Nephron progenitor cell (in vitro differentiated cells): ENCODE results near the gene SLC34A1.
A peak's percentile ranks its signal among the peaks of the same experiment; 100 is the strongest.

Experiments
- DNase-seq: peaks from one replicate; pipeline ENCODE4 v3.0.0; 2021
- H3K27ac Mint-ChIP-seq: 2 replicates; pipeline ENCODE4 v1.8.0; 2021; ENCODE audit warnings: mild to moderate bottlenecking, moderate library complexity, mixed read lengths
- H3K27me3 Mint-ChIP-seq: 2 replicates; pipeline ENCODE4 v1.8.0; 2021; ENCODE audit warnings: mild to moderate bottlenecking, low read depth, mixed read lengths; ENCODE audit not compliant: poor library complexity
- H3K36me3 Mint-ChIP-seq: 2 replicates; pipeline ENCODE4 v1.8.0; 2021; ENCODE audit warnings: low read depth, mixed read lengths
- H3K4me1 Mint-ChIP-seq: 2 replicates; pipeline ENCODE4 v1.8.0; 2021; ENCODE audit warnings: mixed read lengths
- H3K4me3 Mint-ChIP-seq: 2 replicates; pipeline ENCODE4 v1.8.0; 2021; ENCODE audit warnings: mild to moderate bottlenecking, moderate library complexity, mixed read lengths
- H3K9me3 Mint-ChIP-seq: 2 replicates; pipeline ENCODE4 v1.8.0; 2021; ENCODE audit warnings: mild to moderate bottlenecking, moderate library complexity, mixed read lengths
- TF ChIP-seq, protein P1 (sequence below): fragments of 200-600 bp; sonication (generic); IDR thresholded peaks from 2 replicates; pipeline ENCODE4 v1.5.0; 2021; ENCODE audit warnings: antibody characterized with exemption

Gene SLC34A1, protein sequence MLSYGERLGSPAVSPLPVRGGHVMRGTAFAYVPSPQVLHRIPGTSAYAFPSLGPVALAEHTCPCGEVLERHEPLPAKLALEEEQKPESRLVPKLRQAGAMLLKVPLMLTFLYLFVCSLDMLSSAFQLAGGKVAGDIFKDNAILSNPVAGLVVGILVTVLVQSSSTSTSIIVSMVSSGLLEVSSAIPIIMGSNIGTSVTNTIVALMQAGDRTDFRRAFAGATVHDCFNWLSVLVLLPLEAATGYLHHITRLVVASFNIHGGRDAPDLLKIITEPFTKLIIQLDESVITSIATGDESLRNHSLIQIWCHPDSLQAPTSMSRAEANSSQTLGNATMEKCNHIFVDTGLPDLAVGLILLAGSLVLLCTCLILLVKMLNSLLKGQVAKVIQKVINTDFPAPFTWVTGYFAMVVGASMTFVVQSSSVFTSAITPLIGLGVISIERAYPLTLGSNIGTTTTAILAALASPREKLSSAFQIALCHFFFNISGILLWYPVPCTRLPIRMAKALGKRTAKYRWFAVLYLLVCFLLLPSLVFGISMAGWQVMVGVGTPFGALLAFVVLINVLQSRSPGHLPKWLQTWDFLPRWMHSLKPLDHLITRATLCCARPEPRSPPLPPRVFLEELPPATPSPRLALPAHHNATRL

DNA sequence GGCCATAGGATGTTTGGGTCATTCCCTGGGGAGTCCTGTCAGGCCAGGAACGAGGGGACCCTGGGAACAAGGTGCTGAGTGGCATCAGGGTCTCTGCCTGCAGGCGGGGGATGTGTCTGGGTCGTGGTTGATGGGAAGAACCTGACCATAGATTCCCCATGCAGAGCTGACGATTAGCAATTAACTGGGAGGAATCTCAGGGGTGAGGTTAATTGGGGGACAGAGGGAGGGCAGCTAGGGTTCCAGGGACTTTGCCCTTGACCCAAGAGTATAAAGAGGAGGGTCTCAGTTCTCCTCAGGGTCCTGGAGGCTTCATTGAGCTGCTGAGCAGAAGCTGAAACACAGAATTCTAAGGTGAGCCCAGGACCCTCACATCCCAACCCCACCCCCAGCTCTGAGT is at the start of gene SLC34A1:
TSS of gene SLC34A1 (plus strand) at position 301 of the 400 bp plus-strand sequence. CDS start 1,308 bp downstream, outside the sequence.
- no peaks in the 10 kb centered on the region for H3K36me3 Mint-ChIP-seq

DNA sequence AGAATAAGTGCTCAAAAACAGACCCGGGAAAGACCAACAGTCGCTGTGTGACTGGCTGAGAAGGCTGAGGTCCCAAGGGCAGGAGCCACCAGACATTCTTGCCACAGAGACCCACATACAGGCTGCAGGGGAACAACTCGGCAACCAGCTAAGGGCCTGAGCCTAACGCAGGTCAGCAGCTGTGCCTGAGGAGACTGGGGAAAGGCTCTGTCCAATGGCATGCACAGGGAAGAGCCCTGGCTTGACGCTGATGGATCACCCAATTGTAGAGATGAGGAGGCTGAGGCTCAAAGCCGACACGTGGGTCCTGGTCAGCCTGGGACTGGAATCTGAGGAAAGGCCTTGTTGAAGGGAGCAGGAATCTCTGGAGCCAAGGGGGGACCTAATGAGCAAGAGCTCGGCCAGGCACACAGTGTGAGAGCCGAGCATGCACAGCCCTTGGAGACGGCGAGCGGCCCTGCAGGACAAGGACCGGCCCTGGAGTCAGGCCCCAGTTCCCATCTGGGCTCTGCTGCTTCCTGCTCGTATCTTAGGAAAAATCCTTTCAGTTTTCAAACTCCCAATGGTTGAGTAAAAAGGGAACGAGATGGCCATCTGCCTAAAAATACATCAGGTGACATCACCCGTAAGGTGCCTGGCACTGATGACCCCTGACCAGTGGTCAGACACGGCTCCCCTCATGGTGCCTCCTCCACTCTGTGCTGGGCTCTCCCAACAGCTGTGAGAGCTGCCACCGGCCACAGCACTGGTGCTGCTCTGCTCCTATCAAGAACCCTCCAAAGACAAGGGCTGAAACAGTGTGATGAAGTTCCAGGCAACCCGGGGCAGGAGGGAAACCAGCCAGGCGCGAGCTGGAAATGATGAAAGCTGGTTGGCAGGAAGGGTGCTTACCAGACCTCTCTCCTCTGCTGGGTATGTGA is 49.2 kb upstream of the SLC34A1 start:
- Mint-ChIP-seq H3K27ac (peak overlapping the region; percentile 66), H3K36me3 (peaks cover 34% of the 10 kb centered on the region), H3K4me1 (no peaks in the 10 kb centered on the region), H3K9me3 (no peaks in the 10 kb centered on the region), H3K27me3 (peaks cover 3% of the 10 kb centered on the region), H3K4me3 (no peak overlapping the region)
- no peak for DNase-seq
- TF ChIP-seq, protein P1, sequence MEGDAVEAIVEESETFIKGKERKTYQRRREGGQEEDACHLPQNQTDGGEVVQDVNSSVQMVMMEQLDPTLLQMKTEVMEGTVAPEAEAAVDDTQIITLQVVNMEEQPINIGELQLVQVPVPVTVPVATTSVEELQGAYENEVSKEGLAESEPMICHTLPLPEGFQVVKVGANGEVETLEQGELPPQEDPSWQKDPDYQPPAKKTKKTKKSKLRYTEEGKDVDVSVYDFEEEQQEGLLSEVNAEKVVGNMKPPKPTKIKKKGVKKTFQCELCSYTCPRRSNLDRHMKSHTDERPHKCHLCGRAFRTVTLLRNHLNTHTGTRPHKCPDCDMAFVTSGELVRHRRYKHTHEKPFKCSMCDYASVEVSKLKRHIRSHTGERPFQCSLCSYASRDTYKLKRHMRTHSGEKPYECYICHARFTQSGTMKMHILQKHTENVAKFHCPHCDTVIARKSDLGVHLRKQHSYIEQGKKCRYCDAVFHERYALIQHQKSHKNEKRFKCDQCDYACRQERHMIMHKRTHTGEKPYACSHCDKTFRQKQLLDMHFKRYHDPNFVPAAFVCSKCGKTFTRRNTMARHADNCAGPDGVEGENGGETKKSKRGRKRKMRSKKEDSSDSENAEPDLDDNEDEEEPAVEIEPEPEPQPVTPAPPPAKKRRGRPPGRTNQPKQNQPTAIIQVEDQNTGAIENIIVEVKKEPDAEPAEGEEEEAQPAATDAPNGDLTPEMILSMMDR: no peak

More for the DNA sequence above, at the start of gene SLC34A1:
- Mint-ChIP-seq H3K4me1 (peaks cover 55% of the 10 kb centered on the region), H3K27ac (no peak within 1 kb of the TSS), H3K4me3 (no peak within 1 kb of the TSS), H3K27me3 (peaks cover 13% of the 10 kb centered on the region), H3K9me3 (no peaks in the 10 kb centered on the region)
- no peak for DNase-seq
- TF ChIP-seq, protein P1: no peak

DNA sequence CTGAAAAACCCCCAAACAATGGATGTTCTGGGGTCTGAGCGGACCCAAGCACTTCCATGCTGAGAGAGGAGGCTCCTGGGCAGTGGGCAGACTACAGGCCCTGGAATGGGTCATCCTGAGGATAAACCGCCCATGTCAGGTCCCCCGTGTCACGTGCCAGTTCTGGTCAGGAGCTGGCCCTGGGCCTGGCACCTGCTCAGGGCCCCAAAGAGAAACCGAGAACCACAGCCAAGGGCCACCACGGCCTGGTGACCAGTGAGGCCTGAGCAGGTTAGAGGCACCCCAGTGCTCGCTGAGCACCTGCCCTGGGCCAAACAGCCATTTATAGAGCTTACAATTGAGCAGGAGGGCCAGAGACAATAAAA is 48.6 kb upstream of the SLC34A1 start:
- no peak overlapping the region for H3K4me3 Mint-ChIP-seq
- DNase-seq: no peak
- peaks cover 31% of the 10 kb centered on the region for H3K36me3 Mint-ChIP-seq
- no peak overlapping the region for H3K27ac Mint-ChIP-seq
- H3K4me1 Mint-ChIP-seq: no peaks in the 10 kb centered on the region
- TF ChIP-seq, protein P1: no peak
- no peaks in the 10 kb centered on the region for H3K9me3 Mint-ChIP-seq
- H3K27me3 Mint-ChIP-seq: peaks cover 3% of the 10 kb centered on the region

DNA sequence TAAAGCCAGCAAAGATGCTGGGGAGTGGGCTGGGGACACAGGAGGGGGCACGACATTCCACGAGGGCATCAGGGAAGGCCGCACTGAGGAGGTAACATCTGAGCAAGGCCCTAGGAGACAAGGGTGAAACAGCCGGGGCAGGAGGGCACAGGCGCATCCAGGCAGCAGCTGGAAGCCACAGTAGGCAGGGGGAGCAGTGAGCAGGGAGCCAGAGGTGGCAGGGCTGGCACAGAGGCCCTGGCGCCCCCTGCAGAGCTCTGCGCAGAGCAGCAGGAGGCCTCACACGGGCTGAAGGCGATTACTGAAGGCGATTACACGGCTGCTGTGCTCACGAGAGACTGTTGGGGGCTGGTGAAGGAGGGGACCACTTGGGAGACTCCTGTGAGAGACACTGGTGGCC is 48.1 kb upstream of the SLC34A1 start:
- DNase-seq: no peak
- H3K27me3 Mint-ChIP-seq: peaks cover 3% of the 10 kb centered on the region
- no peak overlapping the region for H3K4me3 Mint-ChIP-seq
- peaks cover 30% of the 10 kb centered on the region for H3K36me3 Mint-ChIP-seq
- TF ChIP-seq, protein P1: peak; percentile 8
- no peak overlapping the region for H3K27ac Mint-ChIP-seq
- H3K9me3 Mint-ChIP-seq: no peaks in the 10 kb centered on the region
- no peaks in the 10 kb centered on the region for H3K4me1 Mint-ChIP-seq

DNA sequence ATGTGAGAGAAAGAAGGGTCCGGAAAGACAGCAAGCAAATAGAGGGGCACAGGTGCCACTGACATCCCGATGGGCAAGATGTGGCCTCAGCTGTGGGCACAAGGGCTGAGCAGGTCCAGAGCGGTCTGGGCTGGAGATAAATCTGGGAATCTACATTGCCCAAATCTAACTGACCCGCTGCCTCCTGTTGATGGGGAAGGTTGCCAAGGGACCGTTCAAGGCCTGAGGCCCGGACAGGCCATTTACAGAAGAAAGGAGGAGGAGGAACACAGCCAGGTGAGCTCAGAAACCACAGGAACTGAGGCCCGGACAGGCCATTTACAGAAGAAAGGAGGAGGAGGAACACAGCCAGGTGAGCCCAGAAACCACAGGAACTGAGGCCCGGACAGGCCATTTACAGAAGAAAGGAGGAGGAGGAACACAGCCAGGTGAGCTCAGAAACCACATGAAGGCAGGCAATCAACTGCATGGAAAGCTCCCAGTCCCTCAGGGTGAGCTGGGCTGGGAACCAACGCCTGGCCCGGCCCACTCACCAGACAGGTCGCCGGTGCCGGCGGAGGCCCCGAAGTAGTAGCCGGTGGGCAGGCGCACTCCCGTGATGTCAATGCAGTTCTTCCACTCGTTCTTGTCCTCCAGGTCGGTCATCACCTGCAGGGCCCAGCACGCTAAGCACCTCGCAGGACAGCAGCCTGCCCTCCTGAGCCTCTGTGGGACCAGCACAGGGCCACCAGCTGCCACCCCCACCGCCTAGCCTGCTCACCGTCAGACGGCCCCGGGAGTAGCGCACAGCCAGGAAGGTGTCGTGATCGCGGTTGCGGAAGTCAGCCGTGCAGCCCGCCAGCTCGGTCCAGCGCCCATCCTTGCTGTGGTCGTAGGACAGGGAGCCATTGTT is 47.4 kb upstream of the SLC34A1 start:
- no peak overlapping the region for H3K4me3 Mint-ChIP-seq
- no peaks in the 10 kb centered on the region for H3K4me1 Mint-ChIP-seq
- H3K36me3 Mint-ChIP-seq: peaks cover 37% of the 10 kb centered on the region
- DNase-seq: no peak
- H3K27me3 Mint-ChIP-seq: peaks cover 3% of the 10 kb centered on the region
- H3K27ac Mint-ChIP-seq: no peak overlapping the region
- TF ChIP-seq, protein P1: no peak
- no peaks in the 10 kb centered on the region for H3K9me3 Mint-ChIP-seq
